ENCODE measurements around the gene NFIX. TPM values are rescaled to one million over a fixed set of nuclear protein-coding genes. Genes with fewer than 3 reads are reported as not detected.

Gene NFIX
- total RNA-seq, 1 donor from 2014 or later = 8.4 TPM

DNA sequence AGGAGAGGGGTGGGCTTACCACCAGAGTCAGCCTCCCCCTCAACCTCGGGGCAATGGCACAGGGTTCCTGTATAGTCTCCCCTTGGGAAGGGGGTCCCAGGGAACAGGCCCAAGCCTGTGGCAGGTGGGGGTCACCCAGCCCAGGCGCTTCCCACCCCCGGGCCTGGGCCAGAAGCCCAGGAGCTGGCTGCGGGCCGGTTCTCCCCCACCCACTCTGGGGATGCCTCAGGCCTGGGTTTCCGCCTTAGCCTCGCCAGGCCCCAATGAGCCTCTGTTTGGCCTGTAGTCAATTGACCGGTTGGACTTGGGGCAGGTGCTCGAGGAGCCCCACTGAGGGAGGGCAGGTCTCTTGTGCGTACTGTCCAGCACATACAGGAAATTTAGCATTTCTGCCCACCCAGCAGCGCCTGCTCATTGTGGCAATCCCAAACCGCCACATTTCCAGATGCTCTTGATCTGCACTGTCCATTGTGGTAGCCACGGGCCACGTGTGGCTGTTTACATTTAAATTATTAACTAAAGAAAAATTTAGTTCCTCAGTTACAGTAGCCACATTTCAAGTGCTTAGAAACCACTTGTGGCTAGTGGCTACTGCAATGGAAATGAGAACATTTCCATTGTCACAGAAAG lies 97.4 kb downstream of the NFIX start:
- peaks cover 21% of the 10 kb centered on the region for H3K4me1 Mint-ChIP-seq (ENCODE audit: low read depth, unreplicated experiment)

DNA sequence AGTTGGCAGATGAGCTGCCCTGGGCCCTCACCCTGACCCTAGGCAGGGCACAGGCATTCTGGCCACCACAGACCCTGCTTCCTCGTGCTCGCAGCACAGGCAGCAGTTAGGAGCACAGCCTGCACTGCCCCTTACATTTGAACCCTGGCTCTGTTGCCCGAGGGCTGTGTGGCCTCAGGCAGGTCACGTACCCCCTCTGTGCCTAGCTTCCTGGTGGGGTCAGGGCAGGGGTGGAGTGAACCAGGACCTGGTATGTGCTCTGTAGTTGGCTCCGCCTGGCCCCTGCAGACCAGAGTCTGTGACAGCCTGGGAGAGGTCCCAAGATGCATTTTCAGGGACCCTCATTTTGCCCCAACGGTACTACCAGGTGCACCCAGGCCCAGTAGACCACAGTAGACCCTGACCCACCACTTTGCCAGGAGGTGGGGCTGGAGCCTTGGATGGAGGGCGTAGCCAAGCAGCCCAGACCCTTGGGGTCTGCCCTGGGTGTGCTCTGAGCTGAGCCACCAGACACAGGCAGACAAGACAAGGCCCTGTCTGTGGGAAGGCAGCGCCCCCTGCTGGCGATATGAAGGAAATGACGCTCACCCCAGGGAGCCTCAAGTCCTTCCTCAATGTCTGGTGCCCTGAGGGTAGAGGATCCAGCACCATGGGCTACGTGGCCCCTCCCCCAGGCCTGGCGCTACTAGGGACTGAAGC lies 98.3 kb downstream of the NFIX start:
- Histone ChIP-seq H2AFZ (ENCODE audit: low read depth, low read length) (no peak overlapping the region), H3K4me2 (ENCODE audit: low read length) (no peak overlapping the region), H3K4me1 (ENCODE audit: insufficient read depth, low read length) (peaks cover 47% of the 10 kb centered on the region), H3K27ac (ENCODE audit: low read depth, low read length) (no peak overlapping the region), H3K9me3 (ENCODE audit: insufficient read depth, low read depth, low read length) (no peaks in the 10 kb centered on the region), H3K4me3 (ENCODE audit: insufficient read depth, low read depth, low read length) (no peak overlapping the region), H3K36me3 (ENCODE audit: insufficient read depth, low read length) (no peaks in the 10 kb centered on the region), H4K20me1 (ENCODE audit: insufficient read depth, low read length) (no peaks in the 10 kb centered on the region), H3K27me3 (ENCODE audit: insufficient read depth, low read length) (no peaks in the 10 kb centered on the region), H3K79me2 (ENCODE audit: insufficient read depth, low read length) (no peaks in the 10 kb centered on the region), H3K9ac (ENCODE audit: low read length) (peak overlapping the region; percentile 21)
- DNase-seq (ENCODE audit: low read depth) = peak; percentile 68
- TF ChIP-seq, protein P1, sequence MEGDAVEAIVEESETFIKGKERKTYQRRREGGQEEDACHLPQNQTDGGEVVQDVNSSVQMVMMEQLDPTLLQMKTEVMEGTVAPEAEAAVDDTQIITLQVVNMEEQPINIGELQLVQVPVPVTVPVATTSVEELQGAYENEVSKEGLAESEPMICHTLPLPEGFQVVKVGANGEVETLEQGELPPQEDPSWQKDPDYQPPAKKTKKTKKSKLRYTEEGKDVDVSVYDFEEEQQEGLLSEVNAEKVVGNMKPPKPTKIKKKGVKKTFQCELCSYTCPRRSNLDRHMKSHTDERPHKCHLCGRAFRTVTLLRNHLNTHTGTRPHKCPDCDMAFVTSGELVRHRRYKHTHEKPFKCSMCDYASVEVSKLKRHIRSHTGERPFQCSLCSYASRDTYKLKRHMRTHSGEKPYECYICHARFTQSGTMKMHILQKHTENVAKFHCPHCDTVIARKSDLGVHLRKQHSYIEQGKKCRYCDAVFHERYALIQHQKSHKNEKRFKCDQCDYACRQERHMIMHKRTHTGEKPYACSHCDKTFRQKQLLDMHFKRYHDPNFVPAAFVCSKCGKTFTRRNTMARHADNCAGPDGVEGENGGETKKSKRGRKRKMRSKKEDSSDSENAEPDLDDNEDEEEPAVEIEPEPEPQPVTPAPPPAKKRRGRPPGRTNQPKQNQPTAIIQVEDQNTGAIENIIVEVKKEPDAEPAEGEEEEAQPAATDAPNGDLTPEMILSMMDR (IDR thresholded peaks at IDR 0.05; ENCODE audit: insufficient read depth, low read depth, low read length) = peak; percentile 63
- no peak for TF ChIP-seq EZH2 (IDR thresholded peaks at IDR 0.05; ENCODE audit: insufficient read depth, low read length)
- peaks cover 2% of the 10 kb centered on the region for H3K36me3 Mint-ChIP-seq (ENCODE audit: low read depth, unreplicated experiment)
- H3K27me3 Mint-ChIP-seq (ENCODE audit: low read depth, unreplicated experiment) = peaks cover 30% of the 10 kb centered on the region
- FAIRE-seq = no peak
- H3K4me3 Mint-ChIP-seq (ENCODE audit: unreplicated experiment) = no peak overlapping the region
- no peak overlapping the region for H3K27ac Mint-ChIP-seq (ENCODE audit: unreplicated experiment)
- H3K9me3 Mint-ChIP-seq (ENCODE audit: unreplicated experiment) = no peaks in the 10 kb centered on the region
- H3K4me1 Mint-ChIP-seq (ENCODE audit: low read depth, unreplicated experiment) = peaks cover 21% of the 10 kb centered on the region

More for the DNA sequence above, 97.4 kb downstream of the NFIX start:
- Mint-ChIP-seq H3K27me3 (ENCODE audit: low read depth, unreplicated experiment) (peaks cover 31% of the 10 kb centered on the region), H3K4me3 (ENCODE audit: unreplicated experiment) (no peak overlapping the region), H3K9me3 (ENCODE audit: unreplicated experiment) (no peaks in the 10 kb centered on the region), H3K36me3 (ENCODE audit: low read depth, unreplicated experiment) (peaks cover 4% of the 10 kb centered on the region), H3K27ac (ENCODE audit: unreplicated experiment) (peak overlapping the region; percentile 90)
- FAIRE-seq = no peak
- TF ChIP-seq, protein P1 (IDR thresholded peaks at IDR 0.05; ENCODE audit: insufficient read depth, low read depth, low read length) = no peak
- TF ChIP-seq EZH2 (IDR thresholded peaks at IDR 0.05; ENCODE audit: insufficient read depth, low read length) = no peak
- Histone ChIP-seq H3K4me2 (ENCODE audit: low read length) (peak overlapping the region; percentile 77), H3K36me3 (ENCODE audit: insufficient read depth, low read length) (no peaks in the 10 kb centered on the region), H3K79me2 (ENCODE audit: insufficient read depth, low read length) (no peaks in the 10 kb centered on the region), H4K20me1 (ENCODE audit: insufficient read depth, low read length) (no peaks in the 10 kb centered on the region), H3K4me1 (ENCODE audit: insufficient read depth, low read length) (peaks cover 47% of the 10 kb centered on the region), H3K27ac (ENCODE audit: low read depth, low read length) (peak overlapping the region; percentile 81), H3K9ac (ENCODE audit: low read length) (peak overlapping the region; percentile 83), H3K4me3 (ENCODE audit: insufficient read depth, low read depth, low read length) (no peak overlapping the region), H3K9me3 (ENCODE audit: insufficient read depth, low read depth, low read length) (no peaks in the 10 kb centered on the region), H2AFZ (ENCODE audit: low read depth, low read length) (no peak overlapping the region), H3K27me3 (ENCODE audit: insufficient read depth, low read length) (no peaks in the 10 kb centered on the region)
- DNase-seq (ENCODE audit: low read depth) = peak; percentile 86

DNA sequence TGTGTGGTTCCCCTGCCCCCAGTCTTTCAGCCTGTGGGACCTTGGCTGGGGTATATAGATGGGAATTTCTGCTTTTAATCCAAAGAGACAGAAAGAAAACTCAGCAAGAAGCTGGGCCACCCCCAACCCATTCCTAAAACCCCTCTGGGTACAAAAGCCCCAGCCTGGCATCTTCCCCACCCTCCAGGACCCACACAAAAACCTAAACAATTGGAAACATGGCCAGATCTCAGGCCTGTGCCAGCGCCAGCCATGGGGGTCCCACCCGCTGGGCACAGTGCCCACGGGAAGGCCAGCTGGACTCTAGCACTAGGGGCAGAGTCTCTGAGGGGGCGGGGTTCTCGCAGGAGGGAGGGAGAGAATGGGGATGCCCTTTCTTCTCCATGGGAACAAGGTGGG lies 98.8 kb downstream of the NFIX start:
- Mint-ChIP-seq H3K4me3 (ENCODE audit: unreplicated experiment) (no peak overlapping the region), H3K36me3 (ENCODE audit: low read depth, unreplicated experiment) (peaks cover 1% of the 10 kb centered on the region), H3K27me3 (ENCODE audit: low read depth, unreplicated experiment) (peaks cover 28% of the 10 kb centered on the region), H3K4me1 (ENCODE audit: low read depth, unreplicated experiment) (peaks cover 21% of the 10 kb centered on the region), H3K27ac (ENCODE audit: unreplicated experiment) (no peak overlapping the region), H3K9me3 (ENCODE audit: unreplicated experiment) (peaks cover 1% of the 10 kb centered on the region)
- no peak overlapping the region for H3K27ac ChIP-seq (ENCODE audit: low read depth, low read length)
- H3K4me3 ChIP-seq (ENCODE audit: insufficient read depth, low read depth, low read length) = no peak overlapping the region
- peaks cover 47% of the 10 kb centered on the region for H3K4me1 ChIP-seq (ENCODE audit: insufficient read depth, low read length)
- H4K20me1 ChIP-seq (ENCODE audit: insufficient read depth, low read length) = no peaks in the 10 kb centered on the region
- H2AFZ ChIP-seq (ENCODE audit: low read depth, low read length) = no peak overlapping the region
- H3K79me2 ChIP-seq (ENCODE audit: insufficient read depth, low read length) = no peaks in the 10 kb centered on the region
- H3K4me2 ChIP-seq (ENCODE audit: low read length) = no peak overlapping the region
- no peak for DNase-seq (ENCODE audit: low read depth)
- H3K9ac ChIP-seq (ENCODE audit: low read length) = peak overlapping the region; percentile 21
- H3K27me3 ChIP-seq (ENCODE audit: insufficient read depth, low read length) = no peaks in the 10 kb centered on the region
- TF ChIP-seq, protein P1 (IDR thresholded peaks at IDR 0.05; ENCODE audit: insufficient read depth, low read depth, low read length) = no peak
- no peak for TF ChIP-seq EZH2 (IDR thresholded peaks at IDR 0.05; ENCODE audit: insufficient read depth, low read length)
- H3K9me3 ChIP-seq (ENCODE audit: insufficient read depth, low read depth, low read length) = no peaks in the 10 kb centered on the region
- H3K36me3 ChIP-seq (ENCODE audit: insufficient read depth, low read length) = no peaks in the 10 kb centered on the region
- no peak for FAIRE-seq

Data from astrocyte (in vitro differentiated cells and primary cell).